Stimulated activated naive CD4-positive, alpha-beta T cell treated with Interleukin-2 at 50 U/mL for 16 hours (primary cell): Measurements from ENCODE around the gene HEPACAM2.

Experiments
- DNase-seq: peaks from one replicate; lab custom pipeline; 2025; lab: John Stamatoyannopoulos, UW

The HEPACAM2 gene

DNA sequence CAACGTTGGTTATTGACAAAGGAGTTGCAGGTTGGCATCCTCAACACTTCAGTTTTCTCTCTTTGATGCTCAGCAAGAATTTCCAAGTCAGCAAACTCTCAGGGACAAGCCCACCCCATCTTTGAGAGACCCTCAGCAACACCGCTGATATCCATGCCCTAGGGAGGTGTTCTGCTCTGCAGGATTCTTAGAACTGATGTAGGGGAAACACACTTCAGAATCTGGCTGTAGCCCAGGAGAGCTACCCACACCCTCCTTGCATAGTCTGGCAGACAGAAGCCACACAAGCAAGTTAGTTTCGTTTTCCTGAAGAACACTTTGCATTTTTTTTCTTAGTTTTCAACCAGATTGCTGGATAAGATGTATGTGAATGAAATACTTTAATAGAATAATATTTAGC, 78.9 kb downstream of the HEPACAM2 start:
- DNase-seq = peak; percentile 9

DNA sequence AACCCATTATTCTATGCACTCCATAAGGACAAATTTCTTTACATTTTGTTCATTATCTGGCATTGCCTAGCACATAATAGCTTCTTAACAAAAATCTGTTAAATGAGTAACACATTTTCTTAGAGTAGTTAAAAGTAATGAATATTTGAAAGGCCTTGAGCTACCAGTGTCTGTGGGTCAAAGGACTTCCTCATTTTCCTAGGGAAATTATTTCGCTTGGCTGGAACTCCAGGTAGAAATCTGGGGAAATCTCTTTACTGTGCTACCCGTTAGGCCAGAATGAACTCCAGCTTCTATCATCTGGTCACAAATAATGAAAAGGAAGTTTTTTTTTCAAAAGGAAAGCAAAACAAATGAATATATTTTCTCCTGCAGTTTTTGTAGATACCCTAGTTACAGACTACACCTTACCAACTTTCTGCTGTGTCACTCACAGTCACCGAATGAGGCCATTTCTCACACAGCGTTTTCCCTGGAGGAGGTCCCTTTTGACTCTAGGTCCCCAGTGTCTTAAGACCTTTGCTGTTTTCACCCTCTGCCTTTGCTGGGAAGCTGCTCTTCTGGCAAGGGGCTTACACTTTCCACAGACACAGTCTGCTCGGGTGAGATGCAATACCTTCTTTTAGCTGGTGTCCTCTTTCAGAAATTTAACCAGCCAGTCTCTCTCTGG, 79.7 kb downstream of the HEPACAM2 start:
- DNase-seq = no peak

DNA sequence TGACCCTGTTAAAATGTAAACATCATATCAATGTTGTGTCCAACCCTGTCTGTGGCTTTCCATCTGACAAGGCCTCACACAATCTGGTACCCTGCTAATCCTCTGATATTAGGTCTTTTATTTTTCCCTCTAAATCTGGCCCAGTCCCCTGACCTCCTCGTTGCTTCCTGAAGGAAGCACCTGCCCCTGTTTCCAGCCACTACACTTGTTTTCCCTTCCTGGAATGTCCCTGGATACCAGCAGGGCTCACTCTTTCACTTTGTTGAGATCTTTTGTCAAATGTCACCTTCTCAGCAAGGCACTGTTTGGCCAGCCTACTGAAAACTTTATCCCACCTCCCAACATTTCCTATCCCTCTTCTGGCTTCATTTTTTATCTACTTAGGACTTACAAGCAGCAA, 80.2 kb downstream of the HEPACAM2 start:
- DNase-seq = no peak

DNA sequence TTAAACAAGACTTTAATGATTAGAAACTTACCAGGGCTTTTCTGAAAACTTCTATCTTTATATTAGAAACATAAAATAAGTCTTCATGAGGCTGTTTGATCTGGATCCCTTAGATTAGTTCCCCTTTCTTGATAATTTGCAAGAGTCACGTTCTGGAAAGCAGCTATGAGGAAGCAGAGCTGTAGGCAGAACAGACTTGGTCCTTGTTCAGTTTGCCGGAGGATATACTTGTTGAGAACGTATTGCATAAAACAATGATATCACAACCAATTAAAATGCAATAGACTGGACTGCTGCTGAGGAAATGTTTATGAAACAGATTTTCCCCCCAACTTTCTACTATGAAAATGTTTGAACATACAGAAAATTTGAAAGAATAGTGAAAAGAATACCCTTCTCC, 80.9 kb downstream of the HEPACAM2 start:
- DNase-seq = no peak

DNA sequence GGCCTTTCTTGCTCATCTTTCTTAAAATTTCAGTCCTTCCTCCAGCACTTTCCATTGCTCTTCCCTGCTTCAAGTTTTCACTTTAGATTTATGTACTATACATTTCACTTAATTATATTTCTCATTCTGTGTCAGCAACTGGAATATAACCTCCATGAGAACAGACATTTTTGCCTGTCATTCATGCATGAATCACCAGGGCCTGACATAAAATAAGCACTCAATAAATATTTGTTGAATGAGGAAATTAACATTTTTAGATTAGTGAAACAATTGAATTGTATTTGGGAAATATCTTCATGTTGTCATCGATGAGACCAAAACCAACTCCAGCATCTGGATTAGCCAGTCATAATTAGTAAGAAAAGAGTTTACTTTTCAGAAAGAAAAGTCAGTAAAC, 84.1 kb downstream of the HEPACAM2 start:
- DNase-seq = no peak

DNA sequence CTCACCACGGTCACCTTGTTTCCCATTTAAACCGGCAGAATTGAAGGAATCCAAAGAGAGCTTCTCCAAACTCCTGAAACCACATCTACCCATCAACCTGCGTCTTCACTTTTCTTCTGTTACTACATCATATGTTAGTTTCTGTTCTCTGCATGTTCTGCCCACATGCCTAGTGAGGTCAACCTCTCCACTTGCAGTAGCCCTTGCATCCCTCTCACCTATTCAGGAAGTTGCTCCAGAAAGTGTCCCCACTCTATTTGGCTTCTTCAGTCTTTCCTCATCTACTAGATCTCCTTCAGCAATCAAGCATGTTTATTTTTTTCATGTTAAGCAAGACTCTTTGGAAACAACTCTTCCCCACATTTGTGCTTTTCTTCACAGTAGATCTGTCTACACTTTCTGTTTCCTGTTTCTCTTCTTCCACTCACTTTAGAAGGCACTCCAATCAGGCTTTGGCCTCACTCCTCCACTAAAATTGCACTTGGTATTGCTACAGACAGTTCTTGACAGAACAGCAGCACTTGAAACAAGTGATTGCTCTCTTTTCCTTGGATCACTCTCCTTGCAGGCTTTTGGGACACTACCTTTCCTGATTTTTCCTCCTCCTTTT, 85.6 kb downstream of the HEPACAM2 start:
- no peak for DNase-seq

DNA sequence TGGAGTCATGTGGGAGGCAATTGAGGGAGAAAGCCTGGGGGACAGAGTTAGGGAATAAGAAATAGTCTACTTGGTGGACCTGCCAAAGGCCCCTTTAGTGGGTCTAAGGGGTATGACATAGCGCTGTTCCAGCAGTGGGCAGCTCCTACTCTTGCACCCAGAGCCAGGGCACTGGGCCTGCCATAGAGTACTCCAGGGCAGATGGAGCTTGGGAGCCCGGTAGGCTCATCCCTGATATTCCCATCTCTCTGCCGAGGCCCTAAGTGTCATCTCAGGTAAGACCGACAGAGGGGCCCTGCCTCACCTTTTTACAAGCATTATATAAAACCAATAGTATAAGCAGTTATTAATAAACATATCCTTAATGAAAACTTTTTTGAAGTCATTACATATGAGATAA, 87.7 kb downstream of the HEPACAM2 start:
- DNase-seq = no peak
